IMR-90 (cell line): Measurements from ENCODE around the gene JAKMIP3.

Experiments
- BHLHE40 ChIP-seq: fragments of 150-350 bp; IDR thresholded peaks from 2 replicates; pipeline ENCODE4 v1.6.1; 2016; ENCODE audit warnings: mild to moderate bottlenecking, low read depth, low read length
- CEBPB ChIP-seq: IDR thresholded peaks from 2 replicates; pipeline ENCODE4 v1.6.1; 2012; ENCODE audit warnings: low read depth, low read length, improper control_type of control experiment
- MXI1 ChIP-seq: IDR thresholded peaks from 2 replicates; pipeline ENCODE4 v1.6.1; 2012; ENCODE audit warnings: low read depth, mild to moderate bottlenecking, low read length, moderate library complexity, borderline replicate concordance
- POLR2A ChIP-seq: IDR thresholded peaks from 2 replicates; pipeline ENCODE4 v1.6.1; 2012; ENCODE audit warnings: mild to moderate bottlenecking, low read depth, low read length
- RFX5 ChIP-seq: IDR thresholded peaks from 2 replicates; pipeline ENCODE4 v1.8.0; 2012; ENCODE audit warnings: low read depth, mild to moderate bottlenecking, low read length, moderate library complexity
- SMC3 ChIP-seq: fragments of 150-350 bp; IDR thresholded peaks from 2 replicates; pipeline ENCODE4 v1.6.1; 2016; ENCODE audit warnings: low read depth, mild to moderate bottlenecking, antibody characterized with exemption, low read length, moderate library complexity
- TF ChIP-seq, protein P1 (sequence below): conservative IDR thresholded peaks from 2 replicates; pipeline ENCODE4 v1.5.1; 2012; ENCODE audit warnings: mild to moderate bottlenecking, low read depth, low read length, improper control_type of control experiment
- TF ChIP-seq, protein P2 (sequence below): fragments of 150-350 bp; IDR thresholded peaks from 2 replicates; pipeline ENCODE4 v1.6.1; 2017; ENCODE audit warnings: mild to moderate bottlenecking, antibody characterized with exemption, low read length, low read depth
- TF ChIP-seq, protein P3 (sequence below): fragments of 150-350 bp; IDR thresholded peaks from 2 replicates; pipeline ENCODE4 v1.6.1; 2016; ENCODE audit warnings: low read depth, mild to moderate bottlenecking, low read length, moderate library complexity, borderline replicate concordance

DNA sequence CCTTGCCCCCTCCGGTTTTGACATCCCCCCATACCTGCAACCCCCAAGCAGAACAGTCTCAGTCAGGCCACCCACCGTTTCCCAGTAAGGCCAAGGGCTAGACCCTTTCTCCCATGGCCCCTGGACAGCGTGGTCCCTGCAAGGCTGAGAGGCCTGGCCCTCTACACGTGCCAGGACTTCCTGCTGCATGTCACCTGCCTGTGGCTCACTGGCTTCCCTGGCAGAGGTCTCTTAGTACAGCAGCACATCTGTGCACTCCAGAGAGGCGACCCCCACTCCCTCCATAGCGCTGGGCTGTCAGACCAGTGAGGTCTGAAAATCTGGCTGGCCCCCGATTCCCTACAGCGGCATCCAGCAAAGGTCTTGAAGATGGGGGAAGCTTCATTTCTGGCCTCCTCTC is 26.4 kb upstream of the JAKMIP3 start:
- TF ChIP-seq MXI1, result no peak
- no peak for TF ChIP-seq POLR2A
- TF ChIP-seq SMC3, result no peak
- TF ChIP-seq, protein P1, sequence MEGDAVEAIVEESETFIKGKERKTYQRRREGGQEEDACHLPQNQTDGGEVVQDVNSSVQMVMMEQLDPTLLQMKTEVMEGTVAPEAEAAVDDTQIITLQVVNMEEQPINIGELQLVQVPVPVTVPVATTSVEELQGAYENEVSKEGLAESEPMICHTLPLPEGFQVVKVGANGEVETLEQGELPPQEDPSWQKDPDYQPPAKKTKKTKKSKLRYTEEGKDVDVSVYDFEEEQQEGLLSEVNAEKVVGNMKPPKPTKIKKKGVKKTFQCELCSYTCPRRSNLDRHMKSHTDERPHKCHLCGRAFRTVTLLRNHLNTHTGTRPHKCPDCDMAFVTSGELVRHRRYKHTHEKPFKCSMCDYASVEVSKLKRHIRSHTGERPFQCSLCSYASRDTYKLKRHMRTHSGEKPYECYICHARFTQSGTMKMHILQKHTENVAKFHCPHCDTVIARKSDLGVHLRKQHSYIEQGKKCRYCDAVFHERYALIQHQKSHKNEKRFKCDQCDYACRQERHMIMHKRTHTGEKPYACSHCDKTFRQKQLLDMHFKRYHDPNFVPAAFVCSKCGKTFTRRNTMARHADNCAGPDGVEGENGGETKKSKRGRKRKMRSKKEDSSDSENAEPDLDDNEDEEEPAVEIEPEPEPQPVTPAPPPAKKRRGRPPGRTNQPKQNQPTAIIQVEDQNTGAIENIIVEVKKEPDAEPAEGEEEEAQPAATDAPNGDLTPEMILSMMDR, result no peak
- TF ChIP-seq BHLHE40, result no peak
- TF ChIP-seq, protein P2, sequence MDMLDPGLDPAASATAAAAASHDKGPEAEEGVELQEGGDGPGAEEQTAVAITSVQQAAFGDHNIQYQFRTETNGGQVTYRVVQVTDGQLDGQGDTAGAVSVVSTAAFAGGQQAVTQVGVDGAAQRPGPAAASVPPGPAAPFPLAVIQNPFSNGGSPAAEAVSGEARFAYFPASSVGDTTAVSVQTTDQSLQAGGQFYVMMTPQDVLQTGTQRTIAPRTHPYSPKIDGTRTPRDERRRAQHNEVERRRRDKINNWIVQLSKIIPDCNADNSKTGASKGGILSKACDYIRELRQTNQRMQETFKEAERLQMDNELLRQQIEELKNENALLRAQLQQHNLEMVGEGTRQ, result no peak
- TF ChIP-seq, protein P3, sequence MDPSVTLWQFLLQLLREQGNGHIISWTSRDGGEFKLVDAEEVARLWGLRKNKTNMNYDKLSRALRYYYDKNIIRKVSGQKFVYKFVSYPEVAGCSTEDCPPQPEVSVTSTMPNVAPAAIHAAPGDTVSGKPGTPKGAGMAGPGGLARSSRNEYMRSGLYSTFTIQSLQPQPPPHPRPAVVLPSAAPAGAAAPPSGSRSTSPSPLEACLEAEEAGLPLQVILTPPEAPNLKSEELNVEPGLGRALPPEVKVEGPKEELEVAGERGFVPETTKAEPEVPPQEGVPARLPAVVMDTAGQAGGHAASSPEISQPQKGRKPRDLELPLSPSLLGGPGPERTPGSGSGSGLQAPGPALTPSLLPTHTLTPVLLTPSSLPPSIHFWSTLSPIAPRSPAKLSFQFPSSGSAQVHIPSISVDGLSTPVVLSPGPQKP, result no peak
- no peak for TF ChIP-seq RFX5
- no peak for TF ChIP-seq CEBPB
